Fibroblast of the conjunctiva (primary cell): ENCODE measurements around the gene MAP2K2.

Experiments used
- DNase-seq: peaks from one replicate; pipeline ENCODE4 v3.0.0-alpha.2; 2010; ENCODE audit warnings: low read depth

The MAP2K2 gene

GRCh38 chr19:4042731-4043082 is 81.2 kb downstream of the MAP2K2 start:
- no peak for DNase-seq

GRCh38 chr19:4042064-4042730 is 81.7 kb downstream of the MAP2K2 start:
- no peak for DNase-seq
